ELF-1 (cell line): ENCODE data around the gene ZNF574.
"Not testable (repeated sequence)": the region's sequence is repeated elsewhere in the genome, so short reads cannot be mapped to it uniquely, and the experiment has no call there.

Experiments used
- DNase-seq: peaks from one replicate; pipeline ENCODE4 v3.0.0-alpha.2; 2016; ENCODE audit warnings: low read depth, low spot score

The ZNF574 gene, protein sequence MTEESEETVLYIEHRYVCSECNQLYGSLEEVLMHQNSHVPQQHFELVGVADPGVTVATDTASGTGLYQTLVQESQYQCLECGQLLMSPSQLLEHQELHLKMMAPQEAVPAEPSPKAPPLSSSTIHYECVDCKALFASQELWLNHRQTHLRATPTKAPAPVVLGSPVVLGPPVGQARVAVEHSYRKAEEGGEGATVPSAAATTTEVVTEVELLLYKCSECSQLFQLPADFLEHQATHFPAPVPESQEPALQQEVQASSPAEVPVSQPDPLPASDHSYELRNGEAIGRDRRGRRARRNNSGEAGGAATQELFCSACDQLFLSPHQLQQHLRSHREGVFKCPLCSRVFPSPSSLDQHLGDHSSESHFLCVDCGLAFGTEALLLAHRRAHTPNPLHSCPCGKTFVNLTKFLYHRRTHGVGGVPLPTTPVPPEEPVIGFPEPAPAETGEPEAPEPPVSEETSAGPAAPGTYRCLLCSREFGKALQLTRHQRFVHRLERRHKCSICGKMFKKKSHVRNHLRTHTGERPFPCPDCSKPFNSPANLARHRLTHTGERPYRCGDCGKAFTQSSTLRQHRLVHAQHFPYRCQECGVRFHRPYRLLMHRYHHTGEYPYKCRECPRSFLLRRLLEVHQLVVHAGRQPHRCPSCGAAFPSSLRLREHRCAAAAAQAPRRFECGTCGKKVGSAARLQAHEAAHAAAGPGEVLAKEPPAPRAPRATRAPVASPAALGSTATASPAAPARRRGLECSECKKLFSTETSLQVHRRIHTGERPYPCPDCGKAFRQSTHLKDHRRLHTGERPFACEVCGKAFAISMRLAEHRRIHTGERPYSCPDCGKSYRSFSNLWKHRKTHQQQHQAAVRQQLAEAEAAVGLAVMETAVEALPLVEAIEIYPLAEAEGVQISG

DNA sequence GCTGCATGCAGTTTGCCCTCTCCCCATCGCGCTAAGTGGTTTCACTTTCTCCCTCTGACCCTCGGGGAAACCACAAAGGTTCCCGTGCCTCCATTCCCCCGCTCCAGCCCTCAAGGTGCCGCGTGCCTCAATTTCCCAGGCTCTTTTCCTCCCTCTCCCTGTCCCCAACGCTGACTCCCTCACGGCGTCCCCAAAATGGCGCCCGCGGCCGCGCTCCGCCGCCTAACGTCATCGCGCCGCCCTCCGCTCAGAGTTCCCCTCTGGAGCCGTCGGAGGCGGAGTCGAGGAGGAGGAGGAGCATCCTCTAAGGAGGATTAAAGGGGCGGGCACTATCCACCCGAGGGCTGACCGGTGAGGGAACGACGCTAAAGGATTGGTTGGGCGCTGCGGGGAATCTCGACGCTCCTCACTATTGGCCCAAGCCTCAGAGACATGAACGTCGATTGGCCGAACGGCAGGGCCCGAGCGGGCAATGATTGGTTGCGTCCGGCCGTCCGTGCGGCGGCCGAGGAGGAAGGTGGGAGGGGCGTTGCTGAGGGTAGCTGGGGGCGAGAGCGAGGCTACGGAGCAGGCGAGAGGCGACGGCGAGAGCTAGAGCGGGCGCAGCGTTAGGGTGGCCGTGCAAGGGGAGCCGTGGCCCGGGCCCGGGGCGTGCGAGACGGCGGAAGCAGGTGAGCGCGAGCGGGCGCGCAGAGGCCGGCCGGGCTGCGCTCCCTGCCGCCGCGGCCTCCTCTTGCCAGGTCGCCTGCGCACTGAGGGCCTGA is at the start of gene ZNF574:
ZNF574 (plus strand) TSS at position 551 of the 764 bp plus-strand sequence. CDS start 2,441 bp downstream, outside the sequence.
- peak; percentile 100 for DNase-seq

DNA sequence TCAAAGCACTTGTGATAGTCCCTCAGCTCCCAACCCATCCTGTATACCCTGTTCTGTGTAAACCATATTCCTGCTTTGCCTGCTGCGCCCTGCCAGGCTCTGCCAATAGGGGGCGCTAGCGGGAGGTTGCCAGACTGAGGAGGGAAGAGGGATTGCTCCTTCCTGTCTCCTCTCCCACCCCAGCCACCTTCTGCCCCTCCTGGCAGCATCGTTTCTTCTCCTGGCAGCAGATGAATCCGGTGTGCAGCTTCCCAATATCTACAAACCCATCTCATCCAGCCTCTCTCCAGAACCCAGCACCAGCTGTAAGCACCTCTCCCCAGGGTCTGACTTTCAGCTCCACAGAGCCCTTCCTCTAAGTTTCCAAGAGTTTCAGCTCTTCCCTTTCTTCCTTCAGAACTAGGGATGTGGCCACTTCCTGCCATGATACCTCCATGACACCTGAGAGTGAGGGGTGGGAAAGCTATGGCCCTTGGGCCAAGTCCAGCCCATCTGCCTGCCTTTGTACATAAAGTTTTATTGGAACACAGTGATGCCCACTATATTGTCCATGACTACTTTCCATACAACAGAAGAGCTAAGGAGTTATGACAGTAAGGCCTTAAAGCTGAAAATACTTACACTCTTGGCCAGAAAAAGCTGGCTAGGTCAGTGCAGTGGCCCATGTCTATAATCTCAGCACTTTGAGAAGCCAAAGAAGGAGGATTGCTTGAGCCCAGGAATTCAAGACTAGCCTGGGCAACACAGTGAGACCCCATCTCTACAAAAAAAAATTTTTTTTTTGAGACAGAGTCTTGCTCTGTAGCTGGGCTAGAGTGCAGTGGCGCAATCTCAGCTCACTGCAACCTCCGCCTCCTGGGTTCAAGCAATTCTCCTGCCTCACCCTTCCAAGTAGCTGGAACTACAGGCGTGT is 47.4 kb upstream of the ZNF574 start:
- peak; percentile 78 for DNase-seq

DNA sequence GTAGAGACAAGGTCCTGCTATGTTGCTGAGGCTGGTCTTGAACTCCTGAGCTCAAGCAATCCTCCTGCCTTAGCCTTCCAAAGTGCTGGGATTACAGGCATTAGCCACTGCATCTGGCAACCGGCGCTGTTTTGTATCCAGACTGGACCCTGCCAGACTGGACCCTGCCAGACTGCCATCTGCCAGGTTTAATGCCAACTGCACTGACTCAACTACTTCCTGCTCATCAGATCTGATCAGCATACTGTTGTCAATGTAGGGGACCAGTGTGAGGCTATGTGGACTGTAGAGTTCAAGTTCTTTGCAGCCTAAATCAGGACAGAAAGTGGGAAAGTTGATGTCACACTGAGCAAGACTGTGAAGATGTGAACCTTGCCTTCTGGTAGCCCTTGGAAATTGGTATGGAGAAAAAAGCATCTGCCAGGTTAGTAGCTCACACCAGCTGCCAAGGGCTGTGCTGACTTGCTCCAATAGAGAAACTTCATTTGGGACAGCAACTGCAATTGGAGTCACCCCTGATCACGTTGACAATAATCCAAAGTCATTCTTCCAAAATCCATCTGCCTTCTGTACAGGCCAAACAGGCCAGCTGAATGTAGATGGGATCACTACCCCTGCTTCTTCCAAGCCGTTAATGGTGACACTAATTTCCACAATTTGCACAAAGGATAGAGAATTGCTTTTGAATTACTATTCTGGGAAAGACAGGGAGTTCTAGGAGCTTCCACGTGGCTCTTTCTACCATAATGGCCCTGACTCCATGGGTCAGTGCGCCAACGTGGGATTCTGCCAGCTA is 45.1 kb upstream of the ZNF574 start:
- DNase-seq: no peak

DNA sequence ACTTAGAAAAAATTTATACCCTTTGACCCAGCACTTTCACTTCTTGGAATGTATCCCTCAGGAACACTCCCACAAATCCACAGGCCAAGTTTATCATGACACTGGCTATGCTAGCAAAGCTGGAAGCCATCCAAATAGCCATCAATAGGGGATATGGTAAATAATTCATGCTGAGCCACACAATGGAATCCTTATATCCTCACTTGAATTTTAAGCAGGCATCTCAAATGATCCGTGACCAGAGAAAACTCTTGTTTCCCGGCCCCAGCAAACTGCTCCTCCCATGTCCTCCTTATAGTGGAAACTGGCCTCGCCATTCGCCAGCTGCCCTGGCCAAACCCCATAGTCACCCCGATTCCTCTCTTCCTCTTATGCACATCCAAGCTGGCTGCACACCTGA is 43.5 kb upstream of the ZNF574 start:
- DNase-seq: no peak

DNA sequence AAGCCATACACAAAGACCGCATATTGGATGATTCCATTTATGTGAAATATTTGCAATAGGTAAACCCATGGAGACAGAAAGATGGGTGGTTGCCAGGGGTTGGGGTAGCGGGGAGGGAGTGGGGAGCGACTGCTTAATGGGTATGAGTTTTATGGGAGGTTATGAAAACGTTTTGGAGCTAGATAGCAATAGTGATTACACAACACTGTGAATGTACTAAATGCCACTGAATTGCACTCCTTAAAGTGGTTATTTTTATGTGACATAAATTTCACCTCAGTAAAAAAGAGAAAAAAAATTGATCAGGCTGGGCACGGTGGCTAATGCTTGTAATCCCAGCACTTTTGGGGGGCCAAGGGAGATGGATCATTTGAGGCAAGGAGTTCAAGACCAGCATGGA is 42.6 kb upstream of the ZNF574 start:
- no peak for DNase-seq

DNA sequence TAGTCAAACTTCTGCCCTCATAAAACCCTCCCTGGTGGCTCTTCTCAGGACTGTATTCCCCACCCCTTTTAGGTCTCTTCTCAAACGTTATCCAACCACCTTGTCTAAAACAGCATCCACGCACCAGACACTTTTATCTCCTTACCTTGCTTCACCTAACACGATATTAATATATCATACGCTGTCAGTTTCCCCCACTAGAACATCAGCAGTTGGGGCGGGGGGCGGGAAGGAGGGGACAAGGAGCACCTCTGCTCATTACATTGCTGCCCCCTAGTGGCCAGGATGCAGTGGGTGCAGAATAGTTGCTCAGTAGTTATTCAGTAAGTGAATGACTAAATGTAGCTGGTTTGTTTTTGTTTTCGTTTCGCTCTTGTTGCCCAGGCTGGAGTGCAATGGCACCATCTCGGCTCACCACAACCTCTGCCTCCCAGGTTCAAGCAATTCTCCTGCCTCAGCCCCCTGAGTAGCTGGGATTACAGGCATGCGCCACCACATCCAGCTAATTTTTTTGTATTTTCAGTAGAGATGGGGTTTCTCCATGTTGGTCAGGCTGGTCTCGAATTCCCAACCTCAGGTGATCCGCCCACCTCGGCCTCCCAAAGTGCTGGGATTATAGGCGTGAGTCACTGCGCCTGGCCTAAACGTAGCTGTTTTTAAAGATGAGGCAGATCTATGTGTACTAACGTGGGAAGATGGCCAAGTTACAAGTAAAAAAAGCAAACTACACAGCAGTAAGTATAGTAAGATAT is 41.1 kb upstream of the ZNF574 start:
- DNase-seq: peak; percentile 67

DNA sequence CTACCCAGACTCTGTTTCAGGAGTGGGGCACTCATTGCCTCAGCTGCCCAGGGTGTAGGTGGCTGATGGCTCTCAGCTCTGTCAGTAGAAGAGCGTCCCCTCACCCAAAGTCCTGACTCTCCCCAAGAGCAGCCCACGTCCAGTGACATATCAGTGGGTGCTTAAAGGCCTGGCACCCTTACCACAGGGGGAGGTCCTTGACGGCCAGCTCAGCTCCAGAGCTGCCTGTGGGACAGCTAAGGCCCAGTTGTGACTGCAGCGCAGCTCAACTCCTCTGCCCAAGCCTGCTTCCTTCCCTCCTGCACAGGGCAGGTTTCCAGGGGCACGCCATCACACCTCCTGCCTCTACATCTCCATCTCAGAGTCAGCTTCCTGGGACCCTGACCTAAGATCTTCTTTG is 38.3 kb upstream of the ZNF574 start:
- DNase-seq: no peak

DNA sequence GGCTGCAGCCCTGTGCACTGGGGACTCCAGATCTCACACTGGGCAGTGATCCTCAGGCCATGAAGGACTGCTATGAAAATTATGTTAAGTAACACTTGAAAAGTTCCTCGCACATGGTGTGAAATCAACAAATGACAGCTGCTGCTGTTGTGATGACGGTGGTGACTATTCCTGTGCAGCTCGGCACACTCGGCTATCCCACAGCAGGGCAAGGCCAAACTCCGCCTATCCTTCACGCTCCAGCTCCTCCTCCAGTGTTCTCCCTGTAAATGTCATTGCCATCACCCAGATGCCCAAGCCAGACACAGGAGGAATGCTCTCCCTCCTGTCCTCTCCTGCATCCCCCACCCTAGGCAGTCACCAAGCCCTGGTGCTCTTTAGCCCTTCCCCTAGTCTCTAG is 37.3 kb upstream of the ZNF574 start:
- no peak for DNase-seq

DNA sequence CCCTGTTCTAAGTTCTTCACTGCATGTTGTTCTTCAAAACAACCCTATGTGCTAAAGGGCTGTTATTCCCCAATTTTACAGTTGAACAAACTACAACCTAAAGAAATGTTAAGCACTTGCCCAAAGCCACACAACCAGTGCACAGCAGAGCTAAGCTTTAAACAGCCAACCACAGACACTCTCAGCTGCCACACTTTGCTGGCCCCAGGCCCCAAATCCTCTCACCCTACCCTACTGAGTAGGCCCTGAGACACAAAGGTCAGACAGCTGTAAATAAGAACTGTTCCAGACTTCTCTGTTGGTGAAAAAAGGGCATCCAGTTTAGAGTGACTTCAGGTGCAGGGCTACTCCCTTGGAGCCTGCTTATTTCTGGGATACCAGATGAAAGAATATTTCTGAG is 35.9 kb upstream of the ZNF574 start:
- no peak for DNase-seq

DNA sequence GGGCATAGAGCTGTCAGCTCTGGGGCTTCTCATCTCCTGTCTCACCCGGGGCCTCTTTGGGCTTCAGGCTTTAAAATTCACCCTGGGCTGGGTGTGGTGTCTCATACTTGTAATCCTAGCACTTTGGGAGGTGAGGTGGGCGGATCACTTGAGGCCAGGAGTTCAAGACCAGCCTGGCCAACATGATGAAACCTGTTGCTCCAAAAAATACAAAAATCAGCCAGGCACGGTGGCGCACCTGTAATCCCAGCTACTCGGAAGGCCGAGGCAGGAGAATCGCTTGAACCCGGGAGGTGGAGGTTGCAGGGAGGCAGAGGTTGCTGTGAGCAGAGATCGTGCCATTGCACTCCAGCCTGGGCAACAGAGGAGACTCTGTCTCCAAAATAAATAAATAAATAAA is 35.5 kb upstream of the ZNF574 start:
- DNase-seq: not testable (repeated sequence)

DNA sequence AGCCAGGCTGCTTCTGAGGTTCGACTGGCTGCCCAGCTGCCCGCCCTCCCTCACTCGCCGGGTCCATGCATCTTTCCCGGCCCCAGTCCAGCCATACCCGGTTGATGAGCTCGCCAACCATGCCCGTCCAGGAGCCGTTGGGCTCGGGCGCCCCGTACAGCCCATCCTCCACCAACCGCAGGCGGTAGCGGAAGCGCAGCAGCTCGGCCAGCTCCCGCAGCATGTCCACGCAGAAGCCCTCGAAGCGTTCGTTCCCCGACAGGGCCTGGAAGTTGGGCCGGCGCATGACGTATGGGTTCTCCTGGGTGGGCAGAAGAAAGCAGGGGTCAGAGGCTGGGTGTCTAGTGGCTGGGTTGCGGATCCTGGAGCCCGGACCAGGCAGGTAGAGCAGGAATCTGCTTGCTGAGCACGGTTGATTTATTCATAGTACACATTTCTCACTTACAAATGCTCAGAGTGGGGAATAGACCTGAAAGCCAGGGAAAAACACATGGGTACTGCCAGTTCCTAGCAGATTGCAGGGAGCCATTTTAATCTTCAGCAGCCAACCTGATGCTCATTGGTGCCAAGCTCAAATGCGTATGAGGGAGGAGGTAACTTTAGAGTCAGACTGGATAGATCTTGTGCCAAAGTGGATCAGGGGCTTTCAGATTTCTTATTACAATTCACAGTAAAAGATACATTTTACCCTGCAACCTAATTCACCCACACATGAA is 33.4 kb upstream of the ZNF574 start:
- no peak for DNase-seq

DNA sequence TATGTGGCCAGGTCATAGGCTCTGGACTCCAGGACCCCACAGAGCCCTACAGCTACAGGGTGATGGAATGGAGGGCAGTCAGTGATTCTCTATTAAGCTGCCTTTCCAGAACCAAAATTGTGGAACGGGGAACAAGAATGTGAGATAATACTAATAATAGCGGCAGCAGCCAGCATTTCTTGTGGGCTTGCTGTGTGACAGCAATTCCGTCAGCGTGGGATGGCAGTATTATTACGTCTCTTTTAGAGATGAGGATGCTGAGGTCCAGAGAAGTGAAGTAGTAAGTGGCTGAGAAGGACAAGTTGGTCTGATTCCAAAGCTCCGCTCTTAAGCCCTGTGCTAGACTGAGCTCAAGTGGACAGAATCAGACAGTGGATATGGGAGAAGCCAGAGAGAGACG is 30.4 kb upstream of the ZNF574 start:
- no peak for DNase-seq

DNA sequence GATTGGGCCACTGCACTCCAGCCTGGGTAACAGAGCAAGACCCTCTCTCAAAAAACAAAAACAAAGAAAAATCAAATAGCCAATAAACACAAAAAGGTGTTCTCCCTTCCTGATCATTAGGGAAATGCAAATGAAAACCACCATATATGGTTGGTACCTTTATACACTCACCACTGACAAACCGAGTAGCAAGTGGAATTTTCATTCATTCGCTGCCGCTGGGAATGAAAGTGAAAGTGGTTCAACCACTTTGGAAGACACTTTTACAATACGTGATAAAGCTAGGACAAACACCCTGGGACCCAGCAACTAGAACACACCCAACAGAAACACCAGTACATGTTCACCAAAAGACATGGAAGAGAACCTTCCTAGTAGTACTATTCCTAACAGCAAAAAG is 27.0 kb upstream of the ZNF574 start:
- DNase-seq: no peak

DNA sequence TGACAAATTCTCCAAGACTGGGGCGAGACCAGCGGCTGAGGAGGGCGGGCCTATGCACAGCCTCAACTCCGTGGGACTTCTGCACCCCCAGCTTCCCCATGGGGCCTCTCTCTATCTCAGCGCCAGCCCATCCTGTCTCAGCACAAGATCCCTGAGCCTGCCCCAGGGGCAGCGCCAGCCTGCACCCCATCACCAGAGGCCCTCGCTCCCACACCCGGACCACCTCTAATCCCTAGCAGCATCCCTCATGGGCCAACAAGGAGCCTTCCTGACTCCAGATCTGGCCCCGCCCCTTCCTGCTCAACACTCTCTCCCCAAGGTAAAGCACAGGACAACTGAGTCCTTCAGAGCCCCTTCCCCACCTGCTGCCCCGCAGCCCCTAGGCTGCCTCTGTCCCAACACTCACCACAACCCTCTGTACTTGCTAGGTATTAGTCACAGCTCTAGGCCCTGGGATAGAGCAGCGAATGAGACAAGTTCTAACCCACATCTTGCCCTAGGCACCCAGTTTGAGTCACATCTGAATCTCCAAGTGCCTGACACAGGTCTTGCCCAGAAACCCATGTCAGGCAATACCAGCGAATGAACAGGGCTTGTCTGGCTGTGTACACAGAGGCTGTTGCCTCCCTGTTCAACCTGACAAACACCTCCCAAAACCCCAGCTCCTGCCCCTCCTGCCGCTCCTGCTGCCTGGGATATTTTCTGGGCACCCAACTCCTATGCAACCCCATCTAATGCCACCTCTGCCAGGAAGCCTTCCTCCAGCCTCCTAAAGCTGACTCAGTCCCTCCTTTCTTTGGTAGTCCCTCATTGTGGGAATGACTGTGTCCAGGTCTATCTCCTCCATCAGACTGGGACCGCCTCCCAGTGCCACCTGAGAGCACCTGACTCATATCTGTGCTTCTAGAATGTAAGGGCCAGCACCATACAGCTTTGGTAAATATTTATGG is 24.5 kb upstream of the ZNF574 start:
- no peak for DNase-seq

DNA sequence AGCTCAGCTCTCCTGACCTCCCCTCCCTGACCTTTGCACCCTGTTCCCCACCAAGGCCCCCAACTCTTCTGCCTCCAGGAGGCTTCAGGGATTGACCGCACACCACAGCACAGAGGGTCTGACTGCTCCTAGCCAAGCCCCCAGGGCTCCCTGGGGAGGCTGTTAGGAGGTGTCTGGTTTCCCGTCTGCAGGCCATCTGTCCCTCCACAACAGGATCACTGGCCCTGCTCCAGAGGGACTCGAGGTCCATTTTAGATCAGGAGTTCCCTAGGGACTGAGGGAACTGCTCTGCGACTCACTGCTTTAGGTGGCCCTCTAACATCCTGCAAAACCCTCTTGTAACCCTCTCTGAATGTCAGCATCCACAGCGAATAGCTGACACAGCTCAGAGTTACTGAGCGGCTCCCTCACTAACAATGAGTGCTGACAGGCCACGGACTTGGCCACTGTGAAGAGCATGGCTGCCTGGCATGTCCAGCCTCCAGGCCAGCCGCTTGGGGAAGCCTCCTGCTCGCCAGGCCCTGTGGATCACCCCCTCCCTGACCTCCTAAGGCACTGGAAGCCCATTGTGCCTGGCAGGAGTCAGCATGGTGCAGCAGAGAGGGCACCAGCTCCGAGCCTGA is 23.6 kb upstream of the ZNF574 start:
- no peak for DNase-seq

DNA sequence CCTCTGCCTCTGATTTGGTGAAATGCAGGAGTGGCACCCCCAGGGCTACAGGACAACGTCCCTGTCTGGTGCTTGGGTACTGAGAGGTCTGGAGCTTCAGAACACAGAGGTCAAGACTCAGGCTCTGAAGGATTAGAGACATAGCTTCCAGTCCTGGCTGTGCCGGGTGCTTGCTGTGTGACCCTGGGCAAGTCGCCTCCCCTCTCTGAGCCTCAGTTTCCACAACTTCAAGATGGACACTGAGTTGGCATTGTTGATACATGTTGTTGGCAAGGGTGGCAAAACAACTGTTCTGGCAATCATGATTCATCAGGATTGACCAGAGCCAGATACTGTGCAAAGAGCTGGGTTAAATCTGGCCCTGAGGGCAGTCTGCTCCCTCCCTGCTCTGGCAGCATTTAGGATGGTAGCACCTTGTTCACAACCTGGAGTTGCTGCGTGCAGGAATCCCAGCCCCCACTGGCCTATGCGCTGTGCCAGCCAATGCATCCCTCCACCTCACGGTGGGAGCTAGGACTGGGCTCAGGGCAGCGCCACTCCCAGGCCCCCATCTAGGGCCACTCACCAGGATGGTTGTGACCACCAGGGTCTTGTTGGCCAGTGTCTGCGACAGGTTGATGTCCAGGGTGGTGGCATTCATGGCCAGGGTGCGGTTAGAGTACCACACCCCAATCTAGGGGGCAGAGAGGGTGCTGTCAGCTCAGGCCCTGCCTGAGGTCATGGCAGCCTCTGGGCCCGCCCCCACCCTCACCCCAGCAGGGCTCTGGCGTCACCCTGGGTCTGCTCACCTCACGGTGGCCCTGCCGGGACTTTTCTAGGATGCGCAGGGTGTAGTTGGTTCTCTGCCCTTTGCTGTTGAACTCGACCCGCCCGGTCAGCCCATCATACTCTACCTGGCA is 22.7 kb upstream of the ZNF574 start:
- no peak for DNase-seq
